Ishikawa (cell line): Measurements from ENCODE around the gene KIAA0513.

ENCODE experiments used
- EGR1 ChIP-seq: IDR thresholded peaks from 2 replicates; pipeline ENCODE4 v1.6.1; 2012
- EP300 ChIP-seq: IDR thresholded peaks from 2 replicates; pipeline ENCODE4 v1.6.1; 2012; ENCODE audit warnings: borderline replicate concordance
- FOXM1 ChIP-seq: IDR thresholded peaks from 2 replicates; pipeline ENCODE4 v1.6.1; 2012; ENCODE audit warnings: low read depth, borderline replicate concordance
- TAF1 ChIP-seq: IDR thresholded peaks from 2 replicates; pipeline ENCODE4 v1.6.1; 2012; ENCODE audit warnings: low read depth, mild to moderate bottlenecking
- TCF12 ChIP-seq: IDR thresholded peaks from 2 replicates; pipeline ENCODE4 v1.6.1; 2012; ENCODE audit warnings: low read depth
- TEAD4 ChIP-seq: IDR thresholded peaks from 2 replicates; pipeline ENCODE4 v1.6.1; 2012
- ZBTB7A ChIP-seq: IDR thresholded peaks from 2 replicates; pipeline ENCODE4 v1.6.1; 2012; ENCODE audit warnings: low read depth
- TF ChIP-seq, protein P1 (sequence below): IDR thresholded peaks from 2 replicates; pipeline ENCODE4 v1.6.1; 2012; ENCODE audit warnings: low read depth, mild to moderate bottlenecking
- TF ChIP-seq, protein P2 (sequence below): IDR thresholded peaks from 2 replicates; pipeline ENCODE4 v1.6.1; 2012

DNA sequence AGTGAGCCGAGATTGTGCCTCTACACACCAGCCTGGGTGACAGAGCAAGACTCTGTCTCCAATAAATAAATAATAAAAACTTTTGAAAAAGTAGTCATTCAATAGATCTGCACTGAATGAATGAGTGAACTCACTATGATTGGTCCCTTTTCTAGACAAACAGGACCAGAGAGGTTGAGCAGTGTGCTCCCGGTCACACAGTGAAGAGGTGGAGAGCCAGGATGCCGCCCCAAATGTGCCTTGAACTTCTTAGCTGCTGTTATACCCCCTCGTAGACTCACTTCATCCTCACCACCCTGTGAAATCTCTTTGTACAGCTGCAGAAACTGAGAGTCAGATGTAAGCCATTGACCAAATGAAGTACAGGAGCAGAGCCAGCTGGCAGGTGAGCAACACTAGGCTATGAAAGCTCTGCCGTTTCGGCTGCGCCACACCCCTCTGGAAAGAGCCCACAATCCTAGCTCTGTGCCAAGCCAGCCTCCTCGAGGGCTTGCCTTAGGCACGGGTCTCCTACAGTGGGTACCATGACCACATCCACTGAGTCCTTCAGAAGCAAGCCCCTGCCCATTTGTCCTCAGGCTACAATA, 7.8 kb upstream of the KIAA0513 start:
- TF ChIP-seq TAF1 (no peak), ZBTB7A (no peak), TCF12 (no peak), EP300 (no peak), FOXM1 (no peak), TEAD4 (no peak), EGR1 (no peak)
- TF ChIP-seq, protein P1, sequence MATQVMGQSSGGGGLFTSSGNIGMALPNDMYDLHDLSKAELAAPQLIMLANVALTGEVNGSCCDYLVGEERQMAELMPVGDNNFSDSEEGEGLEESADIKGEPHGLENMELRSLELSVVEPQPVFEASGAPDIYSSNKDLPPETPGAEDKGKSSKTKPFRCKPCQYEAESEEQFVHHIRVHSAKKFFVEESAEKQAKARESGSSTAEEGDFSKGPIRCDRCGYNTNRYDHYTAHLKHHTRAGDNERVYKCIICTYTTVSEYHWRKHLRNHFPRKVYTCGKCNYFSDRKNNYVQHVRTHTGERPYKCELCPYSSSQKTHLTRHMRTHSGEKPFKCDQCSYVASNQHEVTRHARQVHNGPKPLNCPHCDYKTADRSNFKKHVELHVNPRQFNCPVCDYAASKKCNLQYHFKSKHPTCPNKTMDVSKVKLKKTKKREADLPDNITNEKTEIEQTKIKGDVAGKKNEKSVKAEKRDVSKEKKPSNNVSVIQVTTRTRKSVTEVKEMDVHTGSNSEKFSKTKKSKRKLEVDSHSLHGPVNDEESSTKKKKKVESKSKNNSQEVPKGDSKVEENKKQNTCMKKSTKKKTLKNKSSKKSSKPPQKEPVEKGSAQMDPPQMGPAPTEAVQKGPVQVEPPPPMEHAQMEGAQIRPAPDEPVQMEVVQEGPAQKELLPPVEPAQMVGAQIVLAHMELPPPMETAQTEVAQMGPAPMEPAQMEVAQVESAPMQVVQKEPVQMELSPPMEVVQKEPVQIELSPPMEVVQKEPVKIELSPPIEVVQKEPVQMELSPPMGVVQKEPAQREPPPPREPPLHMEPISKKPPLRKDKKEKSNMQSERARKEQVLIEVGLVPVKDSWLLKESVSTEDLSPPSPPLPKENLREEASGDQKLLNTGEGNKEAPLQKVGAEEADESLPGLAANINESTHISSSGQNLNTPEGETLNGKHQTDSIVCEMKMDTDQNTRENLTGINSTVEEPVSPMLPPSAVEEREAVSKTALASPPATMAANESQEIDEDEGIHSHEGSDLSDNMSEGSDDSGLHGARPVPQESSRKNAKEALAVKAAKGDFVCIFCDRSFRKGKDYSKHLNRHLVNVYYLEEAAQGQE: no peak
- TF ChIP-seq, protein P2, sequence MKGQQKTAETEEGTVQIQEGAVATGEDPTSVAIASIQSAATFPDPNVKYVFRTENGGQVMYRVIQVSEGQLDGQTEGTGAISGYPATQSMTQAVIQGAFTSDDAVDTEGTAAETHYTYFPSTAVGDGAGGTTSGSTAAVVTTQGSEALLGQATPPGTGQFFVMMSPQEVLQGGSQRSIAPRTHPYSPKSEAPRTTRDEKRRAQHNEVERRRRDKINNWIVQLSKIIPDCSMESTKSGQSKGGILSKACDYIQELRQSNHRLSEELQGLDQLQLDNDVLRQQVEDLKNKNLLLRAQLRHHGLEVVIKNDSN: no peak
